ENCODE data around the gene FZR1. TPM values are rescaled to one million over a fixed set of nuclear protein-coding genes. Genes with fewer than 3 reads are reported as not detected.

The FZR1 gene
- total and polyA plus RNA-seq, 2 of the 13 experiments (the other 11 are each of a cell fraction or from before 2014, with no cell fraction given), result 29.0 to 30.8 TPM

GRCh38 chr19:3507371-3508120 is 1.4 kb downstream of the FZR1 start (continued):
- peak; percentile 37; the same call in 1 of the 2 replicates for TF ChIP-seq ARID5B (CRISPR knock-in tag; IDR thresholded peaks at IDR 0.05)
- no peak for TF ChIP-seq ZNF484 (CRISPR knock-in tag; IDR thresholded peaks at IDR 0.05; ENCODE audit: borderline replicate concordance, low read depth)
- TF ChIP-seq THAP7 (CRISPR knock-in tag; IDR thresholded peaks at IDR 0.05), result no peak
- TF ChIP-seq ISX (CRISPR knock-in tag; conservative IDR thresholded peaks at IDR 0.05), result no peak
- peak; percentile 68 for TF ChIP-seq PAXIP1 (CRISPR knock-in tag; conservative IDR thresholded peaks at IDR 0.05)
- TF ChIP-seq ZNF639 (CRISPR knock-in tag; conservative IDR thresholded peaks at IDR 0.05), result no peak
- peak; percentile 82 for TF ChIP-seq JUN (CRISPR knock-in tag; IDR thresholded peaks at IDR 0.05)
- TF ChIP-seq ATF7-NPFF (CRISPR knock-in tag; IDR thresholded peaks at IDR 0.05; ENCODE audit: low read depth), result no peak
- no peak for TF ChIP-seq HNRNPLL (IDR thresholded peaks at IDR 0.05; ENCODE audit: low read depth, low read length, poor library complexity, severe bottlenecking)
- peak; percentile 92 for TF ChIP-seq ZBTB33 (CRISPR knock-in tag; IDR thresholded peaks at IDR 0.05)
- no peak for TF ChIP-seq TARDBP (CRISPR knock-in tag; IDR thresholded peaks at IDR 0.05)
- 0 out of 2 replicates have a peak, but pooled peaks have one; percentile 30 for TF ChIP-seq GMEB1 (CRISPR knock-in tag; IDR thresholded peaks at IDR 0.05; ENCODE audit: borderline replicate concordance)
- 0 out of 2 replicates have a peak, but pooled peaks have one; percentile 17 for TF ChIP-seq ZFP90 (CRISPR knock-in tag; IDR thresholded peaks at IDR 0.05; ENCODE audit: borderline replicate concordance)
- TF ChIP-seq ZBTB21 (CRISPR knock-in tag; IDR thresholded peaks at IDR 0.05), result peak; percentile 65; the same call in 1 of the 2 replicates

Measured in HepG2 (cell line).